Embryonic facial prominence (tissue), 1 donor: ENCODE measurements around the gene BTAF1.

Experiments used
- DNase-seq: peaks from one replicate; pipeline ENCODE4 v3.0.0-alpha.2; 2016; ENCODE audit errors: extremely low spot score

The BTAF1 gene

DNA sequence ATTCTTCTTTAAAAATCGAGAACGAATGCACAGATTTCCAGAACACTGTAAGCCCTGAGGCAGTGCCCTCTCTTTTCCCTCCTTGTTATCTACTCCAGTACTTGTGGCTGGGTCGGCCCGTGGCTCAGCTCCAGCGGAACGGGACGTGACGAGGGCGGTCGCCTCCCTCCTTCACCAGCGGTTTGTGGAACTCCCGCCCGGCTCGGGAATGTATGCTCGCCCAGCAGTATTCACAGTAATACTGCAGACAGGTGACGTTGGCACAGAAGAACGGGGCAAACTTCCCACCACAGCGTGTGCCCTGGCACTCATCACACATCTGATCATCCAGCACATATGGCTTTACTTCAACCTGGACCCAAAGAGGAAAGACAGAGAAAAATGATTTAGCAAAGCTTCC, 128.5 kb downstream of the BTAF1 start:
- no peak for DNase-seq

DNA sequence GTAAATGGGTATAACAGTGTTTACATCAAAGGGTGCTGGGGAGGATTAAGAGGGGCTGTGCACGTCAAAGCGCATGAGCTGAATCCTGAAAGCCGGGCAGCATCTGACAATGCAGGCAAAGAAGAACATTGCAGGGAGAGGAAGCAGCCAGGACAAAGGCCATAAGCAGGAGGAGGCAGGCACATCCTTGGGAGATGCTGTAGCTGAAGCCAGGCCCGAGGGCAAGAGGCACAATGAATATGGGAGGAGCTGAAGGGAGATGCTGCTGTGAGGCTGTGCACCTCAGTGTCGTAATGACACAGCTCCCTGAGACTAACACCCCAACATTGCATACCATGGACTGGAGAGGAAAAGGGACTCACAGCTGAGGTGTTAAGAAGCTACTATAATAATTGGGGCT, 129.2 kb downstream of the BTAF1 start:
- no peak for DNase-seq

DNA sequence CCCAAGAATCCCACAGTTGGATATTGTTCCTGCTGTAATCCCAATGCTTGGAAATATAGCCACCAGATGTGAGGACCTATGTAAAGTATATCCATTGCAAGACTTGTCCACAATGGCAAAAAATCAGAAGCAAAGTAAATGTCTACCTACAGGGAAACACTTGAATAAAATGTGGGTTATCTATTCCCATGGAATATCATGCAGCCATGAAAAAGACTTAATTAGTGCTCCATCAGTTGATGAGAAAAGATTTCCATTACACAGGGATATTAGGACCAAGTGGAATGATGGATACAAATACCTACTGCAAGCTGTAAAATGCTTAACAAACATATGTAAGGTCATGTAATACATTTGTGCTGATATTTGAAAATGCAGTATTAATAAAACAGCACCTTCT, 131.2 kb downstream of the BTAF1 start:
- DNase-seq, result no peak

DNA sequence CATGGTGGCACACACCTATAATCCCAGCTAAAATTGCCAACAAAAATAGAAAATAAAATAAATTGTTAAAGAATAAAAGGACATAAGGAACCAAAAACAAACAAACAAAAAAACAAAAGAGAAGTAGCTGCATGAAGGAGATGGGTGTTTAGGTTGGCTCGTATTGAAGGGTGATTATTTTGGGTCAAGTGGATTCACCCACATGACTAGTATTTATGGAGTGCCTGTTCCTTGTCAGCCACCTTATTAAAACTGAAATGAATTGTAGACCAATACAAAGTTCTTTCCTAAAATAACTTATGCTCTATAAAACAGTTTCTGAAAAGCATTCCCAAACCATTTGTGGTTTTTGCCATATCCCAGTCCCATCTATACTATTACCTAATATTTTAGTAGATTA, 138.7 kb downstream of the BTAF1 start:
- DNase-seq, result no peak

DNA sequence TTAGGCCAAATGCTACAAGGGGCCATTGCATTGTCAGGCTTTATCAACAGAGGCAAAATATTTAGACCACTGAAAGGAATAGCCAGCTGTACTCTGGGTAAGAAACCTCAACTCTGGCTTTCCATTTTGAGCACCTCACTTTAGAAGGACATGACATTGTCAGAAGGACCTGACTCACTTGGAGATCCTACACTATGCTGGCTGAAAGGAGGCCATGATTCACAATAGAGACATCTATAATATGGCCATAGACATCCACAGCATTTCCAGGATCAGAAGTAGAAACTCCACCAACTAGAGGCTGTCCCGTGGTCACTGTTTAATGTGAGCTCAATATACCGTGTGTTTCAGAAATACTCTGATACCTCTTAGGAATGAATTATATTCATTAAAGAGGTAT, 140.9 kb downstream of the BTAF1 start:
- DNase-seq, result no peak

DNA sequence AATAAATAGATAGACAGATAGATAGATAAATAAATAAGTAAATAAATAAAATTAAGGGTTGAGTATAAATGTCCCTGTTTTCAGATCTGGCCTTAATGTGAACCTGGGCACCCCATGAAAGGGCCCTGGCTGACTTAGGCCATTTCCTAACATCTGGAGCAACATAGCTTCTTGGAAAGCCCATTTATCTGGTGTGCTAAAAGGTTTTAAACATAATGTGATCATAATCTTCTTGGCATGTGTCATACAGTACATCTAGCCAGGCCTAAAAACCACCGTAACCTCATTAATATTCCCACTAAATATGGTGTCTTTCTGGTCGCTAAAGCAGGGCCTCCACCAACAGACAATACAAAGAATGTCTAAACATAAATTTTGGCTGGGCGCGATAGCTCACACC, 142.8 kb downstream of the BTAF1 start:
- DNase-seq, result no peak

DNA sequence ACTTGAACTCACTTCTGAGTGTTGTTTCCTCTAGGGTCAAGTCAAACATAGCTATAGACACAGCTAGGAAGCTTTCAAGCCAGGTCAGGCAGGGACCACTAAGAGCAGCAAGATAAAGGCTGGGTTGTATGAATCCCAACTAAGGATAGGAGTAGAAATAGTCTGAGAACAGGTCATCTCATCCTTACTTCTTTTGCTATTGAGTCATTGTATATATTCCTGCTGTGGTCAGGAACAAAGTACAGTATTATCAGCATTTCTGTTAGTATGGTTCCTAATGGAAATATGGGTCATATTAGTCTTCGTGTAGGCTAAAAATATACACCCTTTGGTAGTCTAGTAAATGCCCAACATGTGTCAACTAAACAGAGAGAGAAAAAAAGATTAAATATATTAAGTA, 145.3 kb downstream of the BTAF1 start:
- no peak for DNase-seq

DNA sequence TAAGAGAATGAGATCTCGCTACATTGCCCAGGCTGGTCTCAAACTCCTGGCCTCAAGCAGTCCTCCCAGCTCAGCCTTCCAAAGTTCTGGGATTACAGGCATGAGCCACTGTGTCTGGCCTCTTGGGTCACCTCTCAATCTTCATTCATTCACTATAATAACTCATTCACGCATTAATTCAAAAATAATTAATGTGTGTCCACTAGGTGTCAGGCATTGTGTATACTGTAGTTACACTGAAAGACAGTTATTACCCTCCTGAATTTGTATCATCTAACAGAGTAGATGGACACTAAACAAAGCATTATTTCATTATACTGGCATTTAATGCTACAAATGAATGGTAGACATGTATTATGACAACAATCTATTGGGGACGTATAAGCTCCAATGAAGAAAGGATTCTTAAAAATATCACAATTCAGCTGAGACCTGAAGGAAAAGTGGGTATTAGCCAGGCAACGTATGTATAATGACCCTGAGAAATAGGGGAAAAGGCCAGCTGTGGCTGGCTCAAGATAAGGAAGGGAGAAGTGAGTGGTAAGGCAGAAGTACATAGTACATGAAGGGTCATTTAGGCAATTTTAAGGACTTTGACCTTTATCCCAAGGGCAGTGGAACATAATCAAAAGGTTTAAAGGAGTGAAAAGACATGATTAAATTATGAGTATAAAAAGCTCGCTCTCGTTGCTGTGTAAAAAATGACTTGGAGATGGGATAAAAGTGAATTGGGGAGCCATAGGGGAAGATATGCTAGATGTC, 150.7 kb downstream of the BTAF1 start:
- no peak for DNase-seq

DNA sequence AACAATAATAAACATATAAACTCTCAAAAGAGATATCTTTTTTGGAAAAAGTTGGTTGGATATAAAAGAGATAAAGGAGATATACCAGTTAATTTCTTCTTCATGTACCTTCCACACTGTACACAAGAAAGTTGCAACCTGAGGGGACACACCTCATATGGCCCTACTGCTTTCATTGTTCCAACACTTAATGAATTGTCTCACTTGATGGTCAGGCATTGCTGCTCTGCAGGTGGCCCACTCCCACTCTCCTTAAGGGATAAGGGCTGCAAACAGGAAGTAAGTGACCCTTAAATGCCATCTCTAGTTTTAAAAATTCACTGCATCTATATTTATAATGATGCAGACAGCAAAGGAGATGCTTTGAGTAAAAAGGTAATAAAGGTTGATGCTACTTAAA, 152.3 kb downstream of the BTAF1 start:
- no peak for DNase-seq

DNA sequence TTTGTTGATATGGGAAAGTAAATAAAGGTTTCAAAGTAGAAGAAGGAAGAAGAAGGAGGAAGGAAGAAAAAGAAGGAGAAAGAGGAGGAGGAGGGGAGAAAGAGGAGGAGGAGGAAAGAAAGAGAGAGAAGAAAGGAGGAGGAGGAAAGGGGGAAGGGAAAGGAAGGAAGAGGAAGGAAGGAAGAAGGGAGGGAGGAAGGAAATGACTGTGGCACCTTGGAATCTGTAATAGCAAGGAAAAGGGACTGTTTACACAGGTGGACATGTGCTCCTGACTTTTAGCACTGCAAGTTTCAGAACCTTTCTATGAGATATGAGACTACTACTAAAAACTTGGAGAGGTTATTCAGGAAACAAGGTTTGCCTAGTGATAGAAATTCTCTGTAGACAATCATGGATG, 153.2 kb downstream of the BTAF1 start:
- no peak for DNase-seq

DNA sequence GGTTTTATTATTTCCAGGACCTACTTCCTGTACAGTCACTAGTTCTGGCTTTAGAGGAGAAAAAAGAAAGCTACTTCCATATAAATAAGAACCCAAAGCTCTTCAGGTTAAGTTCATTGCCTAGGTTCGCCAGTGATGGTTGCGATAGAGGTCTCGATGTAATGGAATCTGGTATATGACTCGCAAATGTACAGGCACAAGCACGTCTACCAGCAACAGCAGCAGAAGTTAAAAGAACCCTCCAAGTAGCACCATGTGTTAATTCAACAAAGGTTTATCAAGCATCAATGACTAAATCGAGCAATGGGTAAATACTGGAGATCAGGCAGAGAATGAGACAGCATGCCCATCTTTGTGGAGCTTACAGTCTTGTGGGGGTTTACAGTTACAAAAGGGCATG, 155.4 kb downstream of the BTAF1 start:
- DNase-seq, result no peak
